GM03348 (cell line): ENCODE results near the gene DUSP11.
A peak's percentile ranks its signal among the peaks of the same experiment; 100 is the strongest.
"Not testable (repeated sequence)": the region's sequence is repeated elsewhere in the genome, so short reads cannot be mapped to it uniquely, and the experiment has no call there.

Experiments used
- DNase-seq: peaks from one replicate; pipeline ENCODE4 v3.0.0; 2012; ENCODE audit warnings: low spot score

DUSP11 gene

GRCh38 chr2:73772819-73773218 lies 7.1 kb downstream of the DUSP11 start:
- DNase-seq, result no peak

GRCh38 chr2:73770725-73771124 lies 9.2 kb downstream of the DUSP11 start:
- DNase-seq, result no peak

GRCh38 chr2:73766994-73767393 lies 12.9 kb downstream of the DUSP11 start:
- DNase-seq, result no peak

DNA sequence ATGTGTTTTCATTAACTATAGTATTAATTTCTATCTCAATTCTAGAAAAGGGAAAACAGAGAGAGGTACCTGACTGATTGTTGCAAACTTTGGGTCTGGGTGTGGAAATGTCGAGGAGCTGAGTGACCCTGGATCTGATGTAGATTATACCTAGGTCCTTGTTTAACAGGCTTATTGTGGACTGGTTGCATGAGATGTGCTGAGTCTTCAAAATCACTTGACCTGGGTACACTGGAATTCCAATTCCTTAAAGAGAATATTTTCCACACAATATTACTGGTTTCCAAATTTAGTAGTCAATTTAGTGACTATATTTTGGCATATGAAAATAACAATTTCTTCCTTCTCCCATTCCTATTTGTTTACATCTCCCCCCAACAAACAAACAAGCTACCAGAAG lies 13.6 kb downstream of the DUSP11 start:
- DNase-seq, result no peak

DNA sequence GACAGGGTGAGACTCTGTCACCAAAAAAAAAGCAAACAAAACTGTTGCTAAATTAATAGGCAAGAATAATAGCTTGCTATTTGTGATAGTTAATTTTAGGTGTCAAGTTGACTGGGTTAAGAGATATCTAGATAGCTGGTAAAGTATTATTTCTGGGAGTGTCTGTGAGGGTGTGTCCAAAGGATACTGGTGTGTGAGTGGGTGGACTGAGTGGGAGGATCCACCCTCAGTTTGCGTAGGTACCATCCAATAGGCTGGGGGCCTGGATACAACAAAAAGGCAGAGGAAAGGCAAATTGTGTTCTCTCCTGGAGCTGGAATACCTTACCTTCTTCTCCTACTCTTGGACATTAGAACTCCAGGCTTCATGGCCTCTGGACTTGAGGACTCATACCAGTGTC lies 15.0 kb downstream of the DUSP11 start:
- DNase-seq, result no peak

GRCh38 chr2:73762571-73762970 lies 17.3 kb downstream of the DUSP11 start:
- DNase-seq, result peak; percentile 22

DNA sequence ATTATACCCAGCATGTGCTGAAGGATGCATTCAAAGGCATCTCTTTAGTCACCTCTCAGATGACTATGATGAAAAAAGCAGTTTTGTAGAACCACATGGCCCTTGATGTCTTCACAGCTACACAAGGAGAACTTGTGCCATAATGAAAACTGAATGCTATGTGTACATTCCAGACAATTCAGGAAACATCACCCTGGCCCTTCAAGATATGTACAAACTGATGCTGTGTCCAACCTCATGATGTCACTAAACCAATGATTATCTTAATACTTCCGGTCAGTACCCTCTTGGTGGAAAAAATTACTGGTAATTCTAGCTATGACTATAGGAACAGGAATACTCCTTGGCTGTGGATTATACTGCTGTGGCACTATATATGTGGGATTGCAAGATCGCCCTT lies 20.0 kb downstream of the DUSP11 start:
- DNase-seq, result no peak

DNA sequence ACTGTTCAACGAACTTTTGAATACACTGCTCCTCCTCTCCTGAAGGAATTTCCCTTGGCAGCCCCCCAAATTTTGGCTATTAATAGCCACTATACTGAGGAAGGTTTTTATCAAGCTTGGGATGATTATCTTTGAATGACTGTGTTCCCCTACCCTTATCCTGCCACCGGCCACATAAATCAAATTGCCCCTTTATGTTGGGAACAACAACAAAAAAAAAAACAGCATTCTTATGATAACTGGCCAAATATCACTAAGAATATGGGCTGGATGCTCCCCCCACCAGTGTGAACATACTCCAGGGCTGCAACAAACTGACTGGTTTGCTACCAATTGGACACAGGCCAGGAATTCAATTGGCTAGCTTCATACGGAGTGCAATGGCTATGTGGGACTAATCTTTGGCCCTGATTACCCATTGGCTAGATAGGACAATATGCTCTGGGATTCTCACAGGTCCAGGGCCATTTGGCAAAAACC lies 20.6 kb downstream of the DUSP11 start:
- peak; percentile 31 for DNase-seq

- DNase-seq, result not testable (repeated sequence)
Observed at GRCh38 chr2:73754332-73754731, 25.6 kb downstream of the DUSP11 start.

- DNase-seq, result no peak
Observed at GRCh38 chr2:73749314-73749713, 30.6 kb downstream of the DUSP11 start.

DNA sequence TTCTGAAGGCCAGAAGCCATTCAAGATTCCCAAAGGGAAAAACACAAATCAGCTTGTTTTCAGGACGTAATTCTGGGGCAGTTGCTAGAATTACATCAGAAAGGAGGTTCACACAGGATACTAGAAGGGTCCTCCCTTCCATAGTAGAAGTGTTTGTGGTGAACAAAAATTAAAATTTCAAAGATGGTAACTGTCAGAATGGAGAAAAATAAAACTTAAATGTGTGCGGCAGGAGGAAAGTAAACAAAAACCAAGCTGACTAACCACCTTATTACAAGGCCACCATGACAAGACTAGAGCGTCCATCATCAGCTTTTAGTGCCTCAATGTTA lies 33.1 kb downstream of the DUSP11 start:
- DNase-seq, result no peak

DNA sequence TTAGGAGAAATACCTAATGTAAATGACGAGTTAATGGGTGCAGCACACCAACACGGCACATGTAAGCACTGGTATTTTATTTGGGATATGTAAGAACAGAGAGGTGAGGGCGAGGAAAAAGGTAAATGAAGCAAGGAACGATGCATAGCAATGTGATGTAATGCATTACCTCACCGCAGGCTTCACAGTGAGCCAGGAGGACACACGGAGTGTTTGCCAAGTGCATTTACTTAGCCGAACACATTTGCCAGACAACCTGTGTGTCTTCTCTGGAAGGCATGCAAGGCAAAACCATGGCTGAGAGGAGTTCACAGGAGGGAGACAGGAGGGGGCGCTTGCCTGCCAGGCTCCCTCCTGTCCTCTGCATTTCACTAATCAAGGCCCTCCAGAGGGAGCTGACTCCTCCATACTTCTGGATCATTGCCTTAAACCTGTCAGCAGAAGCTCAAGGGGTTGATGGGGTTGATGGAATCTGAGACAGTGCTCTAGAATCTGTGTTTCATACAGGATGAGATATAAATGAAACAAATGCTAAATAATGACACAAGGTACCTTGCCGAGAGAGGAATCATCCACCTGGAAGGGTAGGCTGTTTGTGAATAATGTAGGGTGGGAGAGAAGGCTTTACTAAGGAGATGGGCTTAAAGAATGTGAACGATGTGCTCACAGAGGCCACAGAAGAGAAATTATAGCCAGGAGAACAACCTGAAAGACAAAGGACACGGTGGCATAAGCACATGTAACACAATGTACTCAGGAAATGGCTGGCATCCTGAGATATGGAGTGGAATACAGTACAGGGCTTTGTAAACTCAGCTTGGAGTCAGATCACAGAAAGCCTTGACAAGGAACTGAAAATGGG lies 33.7 kb downstream of the DUSP11 start:
- no peak for DNase-seq

- DNase-seq, result no peak
Observed at GRCh38 chr2:73740767-73741166, 39.1 kb downstream of the DUSP11 start.

GRCh38 chr2:73739101-73739500 lies 40.8 kb downstream of the DUSP11 start:
- DNase-seq, result no peak

DNA sequence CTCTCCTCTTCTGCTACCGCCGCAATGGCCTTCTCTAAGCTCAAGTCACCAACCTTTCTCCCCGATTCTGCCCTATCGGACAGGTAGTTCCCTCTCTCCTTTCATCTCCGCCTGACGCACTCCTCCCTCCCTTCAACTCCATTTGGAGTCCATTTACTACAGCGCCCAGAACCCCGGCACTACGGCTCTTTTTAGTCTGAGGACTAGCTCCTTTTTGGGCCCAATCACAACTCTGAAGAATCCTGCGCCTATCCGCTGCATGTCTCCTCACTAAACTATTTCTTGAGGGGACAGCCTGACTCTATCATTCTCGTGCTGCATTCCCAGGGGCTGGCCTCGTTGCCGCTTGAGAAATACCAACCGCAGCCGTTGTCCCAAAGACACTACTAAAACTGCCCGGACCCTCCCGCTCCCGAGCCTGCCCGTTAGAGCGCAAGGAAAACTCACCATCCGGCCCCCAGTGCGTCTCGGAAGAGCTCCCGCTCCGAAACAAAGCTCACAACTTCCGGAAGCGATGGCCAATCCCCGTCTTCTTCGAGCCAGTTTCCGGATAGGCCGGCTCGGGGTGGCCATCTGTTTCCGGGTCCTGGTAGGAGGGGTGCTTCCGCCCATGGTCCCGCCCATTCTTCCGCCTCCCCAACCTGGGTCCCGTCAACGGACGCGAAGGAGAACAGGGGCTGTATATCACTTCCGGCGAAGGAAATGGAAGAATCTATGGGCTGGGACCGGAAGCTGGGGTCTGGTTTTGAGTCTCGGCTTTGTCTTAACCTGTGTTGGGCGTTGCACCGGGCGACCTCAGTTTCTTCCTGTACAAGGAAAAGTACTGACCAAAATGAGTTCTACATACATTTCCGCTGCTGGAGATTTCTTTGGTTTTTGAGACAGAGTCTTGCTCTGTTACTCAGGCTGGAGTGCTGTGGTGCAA lies 42.8 kb downstream of the DUSP11 start, which contains the start of gene TPRKB:
Gene TPRKB, minus strand, starts transcription at position 491 of the 925 bp plus-strand sequence. CDS start 2,776 bp downstream, outside the sequence.
- DNase-seq, result peak; percentile 99

DNA sequence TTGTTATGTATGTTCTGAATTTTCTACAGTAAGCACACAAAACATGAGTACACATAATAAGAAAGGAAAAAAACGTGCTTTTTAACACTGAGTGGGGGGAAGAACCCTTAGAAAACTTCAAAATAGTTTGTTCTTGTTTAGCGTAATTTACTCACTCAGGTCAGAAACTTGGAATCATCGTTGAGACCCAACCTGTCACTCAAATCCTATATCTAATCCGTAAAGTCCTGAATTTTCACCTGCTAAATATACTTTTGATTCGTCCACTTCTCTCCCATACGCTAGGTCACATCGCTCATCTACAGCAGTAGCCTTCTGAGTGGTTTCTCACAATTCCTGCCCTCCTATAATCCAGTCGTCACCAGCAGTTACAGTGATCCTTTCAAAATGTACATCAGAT lies 43.5 kb downstream of the DUSP11 start:
- no peak for DNase-seq

- no peak for DNase-seq
Observed at GRCh38 chr2:73730810-73731209, 49.1 kb downstream of the DUSP11 start.

GRCh38 chr2:73728711-73729110 lies 51.2 kb downstream of the DUSP11 start:
- DNase-seq, result no peak

- DNase-seq, result no peak
Observed at GRCh38 chr2:73728043-73728442, 51.9 kb downstream of the DUSP11 start.

- not testable (repeated sequence) for DNase-seq
Observed at GRCh38 chr2:73726657-73727056, 53.2 kb downstream of the DUSP11 start.

DNA sequence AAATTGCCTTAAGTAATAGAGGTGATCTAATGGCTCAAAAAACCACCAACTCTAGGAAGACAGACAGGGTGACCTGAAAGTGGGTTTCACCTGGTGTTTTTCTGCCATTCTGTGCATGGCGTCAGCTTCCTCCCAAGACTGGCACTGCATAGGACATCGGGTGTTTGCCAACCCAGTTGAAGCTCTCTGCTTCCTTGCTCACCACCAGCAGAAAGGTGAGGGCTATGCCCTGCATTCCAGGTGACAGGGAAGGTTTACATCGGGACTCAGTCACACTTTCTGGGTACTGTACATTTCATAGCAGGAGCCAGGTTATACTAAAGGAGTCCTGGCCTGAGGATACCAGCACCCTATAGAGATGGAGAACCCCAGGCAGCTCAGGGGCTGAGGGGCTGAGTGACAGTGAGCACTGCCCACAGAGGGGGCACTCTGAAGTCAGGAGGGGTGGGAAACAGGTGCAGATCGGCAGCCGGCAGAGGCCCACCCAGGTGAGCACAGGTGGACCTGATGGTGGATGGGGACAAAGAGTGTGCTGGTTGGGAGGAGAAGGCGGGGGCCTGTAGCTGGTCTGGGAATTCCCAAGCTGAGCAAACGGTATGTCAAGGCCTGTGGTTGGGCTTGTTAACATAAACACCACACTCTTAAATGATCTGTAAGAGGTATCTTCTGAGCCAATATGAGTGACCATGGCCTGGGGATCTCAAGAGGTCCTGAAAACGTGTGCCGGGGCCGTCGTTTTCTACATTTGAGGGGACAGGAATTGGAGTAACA lies 60.9 kb downstream of the DUSP11 start:
- no peak for DNase-seq

- no peak for DNase-seq
Observed at GRCh38 chr2:73718421-73718820, 61.5 kb downstream of the DUSP11 start.
